Astrocyte (in vitro differentiated cells and primary cell): ENCODE measurements around the gene GTF3C1.

Experiments
- CTCF ChIP-seq: IDR thresholded peaks from 2 replicates; pipeline ENCODE4 v1.5.1; 2011; ENCODE audit warnings: low read depth, mild to moderate bottlenecking, inconsistent platforms, low read length, moderate library complexity; ENCODE audit not compliant: insufficient read depth
- EZH2 ChIP-seq: IDR thresholded peaks from 2 replicates; pipeline ENCODE4 v1.6.1; 2012; ENCODE audit warnings: mild to moderate bottlenecking, low read length, inconsistent platforms; ENCODE audit not compliant: insufficient read depth

GRCh38 chr16:27543801-27544200 is 5.9 kb downstream of the GTF3C1 start:
- TF ChIP-seq CTCF (no peak), EZH2 (no peak)
